HG02938 (cell line): Measurements from ENCODE around the gene TGM3.

Experiments used
- ATAC-seq: cut with Tn5 transposase; IDR thresholded peaks from one replicate; pipeline ENCODE4 v1.9.1; 2021; ENCODE audit warnings: mild to moderate bottlenecking, moderate library complexity; ENCODE audit not compliant: unreplicated experiment

The TGM3 gene

GRCh38 chr20:2335096-2335870, 39.5 kb downstream of the TGM3 start:
- no peak for ATAC-seq

DNA sequence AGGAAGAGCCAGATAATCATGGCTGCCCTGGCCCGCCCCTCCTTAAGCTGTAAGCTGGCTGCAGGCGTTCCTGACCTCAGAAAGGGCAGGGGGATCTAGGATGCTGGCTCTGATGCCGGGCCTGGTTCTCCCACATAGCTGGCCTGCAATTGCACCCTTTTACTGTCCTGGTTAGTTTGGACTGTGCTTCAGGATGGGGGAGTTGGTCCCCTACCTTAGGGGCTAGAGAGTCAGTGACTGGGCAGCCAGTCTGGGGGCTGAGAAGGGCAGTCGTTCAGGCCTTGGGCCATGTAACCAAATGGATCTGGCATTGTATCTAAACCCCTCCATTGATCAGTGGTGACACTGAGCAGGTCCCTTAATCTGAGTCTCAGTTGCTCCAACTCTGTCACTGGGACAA, 40.7 kb downstream of the TGM3 start:
- no peak for ATAC-seq

DNA sequence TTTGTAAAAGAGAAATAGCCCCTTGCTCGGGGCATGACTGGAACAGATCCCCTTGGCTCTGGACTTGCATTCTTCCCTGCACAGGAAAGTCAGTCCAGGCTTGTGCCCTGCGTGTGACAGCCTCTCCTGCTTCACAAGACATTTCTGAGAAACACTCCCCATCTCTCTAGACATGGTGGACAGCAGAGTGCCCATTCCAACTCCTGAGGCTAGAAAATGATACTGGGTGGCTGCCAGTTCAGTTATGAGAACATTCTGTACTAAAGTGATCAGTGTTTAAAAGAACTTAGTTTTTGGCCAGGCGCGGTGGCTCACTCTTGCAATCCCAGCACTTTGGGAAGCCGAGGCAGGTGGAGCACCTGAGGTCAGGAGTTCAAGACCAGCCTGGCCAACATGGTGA, 41.3 kb downstream of the TGM3 start:
- no peak for ATAC-seq

DNA sequence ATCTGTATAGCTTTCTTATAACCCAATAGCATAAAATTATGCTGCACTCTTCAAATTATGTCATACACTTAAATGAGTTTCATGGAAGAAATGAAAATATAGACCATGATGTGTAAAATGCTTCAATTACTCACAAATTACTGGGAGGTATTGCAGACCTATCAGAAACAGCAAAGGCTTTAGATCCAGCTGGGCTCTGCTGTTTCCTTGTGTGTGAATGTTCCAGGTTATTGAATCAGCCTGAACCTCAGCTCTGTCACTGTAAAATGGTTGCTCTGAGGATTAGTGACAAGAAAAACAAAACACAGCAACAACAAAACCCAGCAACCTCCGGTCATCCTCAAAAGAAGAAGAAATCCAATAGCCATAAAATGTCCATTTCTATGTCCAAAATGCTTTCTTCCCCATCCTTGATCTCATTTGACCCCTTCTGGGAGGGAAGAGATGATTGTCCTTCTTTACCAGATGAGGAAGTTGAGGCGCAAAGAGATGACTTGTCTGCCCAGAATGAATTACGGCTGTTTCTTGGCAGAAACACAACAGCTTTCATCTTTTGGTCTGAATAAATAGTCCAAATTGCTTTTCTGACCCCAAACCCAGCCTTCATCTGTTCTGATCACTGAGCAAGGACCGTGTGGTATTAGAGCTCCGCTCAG, 42.7 kb downstream of the TGM3 start:
- ATAC-seq: no peak

DNA sequence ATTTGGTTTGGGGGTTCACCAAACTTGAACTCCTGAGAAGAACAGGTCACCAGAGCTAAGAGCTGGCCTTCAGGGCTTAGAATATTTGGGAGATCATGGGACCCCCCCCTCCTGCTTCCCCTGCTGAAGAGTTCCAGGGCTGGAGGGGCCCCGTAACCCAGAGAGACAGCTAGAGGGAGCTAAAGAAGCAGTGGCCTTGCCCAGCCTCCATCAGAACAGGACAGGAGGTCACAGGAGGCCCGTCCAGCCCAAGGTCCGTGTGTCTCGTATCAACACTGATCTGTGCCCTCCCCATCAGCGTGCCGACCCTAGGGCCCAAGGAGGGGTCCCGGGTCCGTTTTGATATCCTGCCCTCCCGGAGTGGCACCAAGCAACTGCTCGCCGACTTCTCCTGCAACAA, 44.3 kb downstream of the TGM3 start:
- no peak for ATAC-seq

DNA sequence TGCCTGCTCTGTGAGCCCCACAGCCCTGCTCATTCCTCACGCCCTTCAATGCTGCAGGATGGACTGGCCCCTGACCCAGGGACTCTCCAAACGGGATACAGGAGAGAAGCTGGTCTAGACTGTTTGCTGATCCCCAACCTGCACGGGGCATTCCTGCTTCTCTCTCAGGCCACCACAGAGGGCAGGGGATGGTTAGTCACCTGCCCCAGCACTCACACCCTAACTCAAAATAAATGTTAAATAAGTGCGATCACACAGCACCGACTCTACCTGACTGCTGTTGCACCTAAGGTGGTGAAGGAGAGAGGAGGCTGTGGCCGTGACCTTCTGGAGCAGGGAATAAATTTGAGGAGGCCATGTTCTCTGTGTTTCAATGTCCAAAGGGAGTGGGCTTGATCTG, 45.0 kb downstream of the TGM3 start:
- ATAC-seq: no peak

GRCh38 chr20:2341336-2341735, 45.5 kb downstream of the TGM3 start:
- no peak for ATAC-seq

GRCh38 chr20:2342243-2342642, 46.4 kb downstream of the TGM3 start:
- ATAC-seq: no peak

- no peak for ATAC-seq
Measured at GRCh38 chr20:2346188-2346587, 50.4 kb downstream of the TGM3 start.

DNA sequence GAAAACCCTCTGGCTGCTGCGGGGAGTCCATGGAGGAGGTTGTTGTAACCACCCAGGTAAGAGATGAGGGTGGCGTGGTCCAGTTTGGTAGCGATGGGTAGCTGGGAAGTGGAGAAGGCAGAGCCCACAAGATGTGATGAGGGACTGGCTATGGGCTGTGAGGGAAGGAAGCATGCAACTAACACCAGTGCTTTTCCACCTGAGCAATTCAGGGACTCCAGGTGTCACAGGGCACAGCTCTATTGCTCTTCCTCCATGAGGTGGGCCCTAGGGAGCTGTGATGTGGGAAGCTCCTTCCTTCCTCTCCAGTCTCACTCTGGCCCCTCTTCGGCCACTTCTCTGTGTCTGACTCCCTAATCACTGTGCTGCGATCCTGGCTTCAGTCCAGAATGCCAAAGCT, 52.5 kb downstream of the TGM3 start:
- no peak for ATAC-seq

GRCh38 chr20:2349801-2350200, 54.0 kb downstream of the TGM3 start:
- no peak for ATAC-seq

DNA sequence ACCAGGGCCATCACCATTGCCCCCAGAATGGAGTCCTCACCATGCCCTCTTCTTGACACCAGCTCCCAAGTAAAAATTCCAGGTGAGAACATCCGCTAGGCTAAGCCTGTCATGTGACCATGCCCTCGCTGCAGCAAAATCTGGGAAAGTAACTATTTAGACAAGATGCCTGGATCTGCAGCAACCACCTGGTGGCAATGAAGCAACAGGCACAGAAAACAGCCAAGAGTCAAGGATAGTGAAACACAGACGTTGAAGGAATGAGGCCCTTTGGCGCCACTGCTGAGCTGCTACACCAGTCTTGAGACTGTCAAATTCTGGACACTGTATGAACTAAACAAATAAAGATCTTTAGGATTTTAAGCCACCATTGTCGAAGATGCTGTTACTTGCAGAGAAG, 54.8 kb downstream of the TGM3 start:
- no peak for ATAC-seq

DNA sequence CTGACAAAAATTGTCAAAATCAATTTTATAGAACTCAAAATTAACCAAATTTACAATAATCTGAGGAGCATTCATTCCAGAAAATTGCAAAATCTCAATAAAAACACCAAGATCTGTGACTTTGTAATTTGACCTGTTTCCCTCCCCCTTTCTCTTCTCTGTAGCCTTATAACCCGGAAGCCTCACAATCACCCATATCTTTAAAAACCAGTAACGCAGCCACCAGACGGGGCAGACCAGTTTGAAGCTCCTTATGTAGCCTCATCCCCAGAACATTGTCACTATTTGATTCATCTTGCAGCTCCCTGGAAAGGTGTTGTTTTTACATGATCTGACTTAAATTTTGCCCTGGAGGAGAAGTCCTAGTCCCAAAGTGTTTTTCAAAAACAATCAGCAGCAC, 57.4 kb downstream of the TGM3 start:
- no peak for ATAC-seq

GRCh38 chr20:2357114-2357513, 61.3 kb downstream of the TGM3 start:
- ATAC-seq: no peak

- no peak for ATAC-seq
Measured at GRCh38 chr20:2358006-2358405, 62.2 kb downstream of the TGM3 start.

GRCh38 chr20:2361035-2361593, 65.3 kb downstream of the TGM3 start:
- no peak for ATAC-seq

DNA sequence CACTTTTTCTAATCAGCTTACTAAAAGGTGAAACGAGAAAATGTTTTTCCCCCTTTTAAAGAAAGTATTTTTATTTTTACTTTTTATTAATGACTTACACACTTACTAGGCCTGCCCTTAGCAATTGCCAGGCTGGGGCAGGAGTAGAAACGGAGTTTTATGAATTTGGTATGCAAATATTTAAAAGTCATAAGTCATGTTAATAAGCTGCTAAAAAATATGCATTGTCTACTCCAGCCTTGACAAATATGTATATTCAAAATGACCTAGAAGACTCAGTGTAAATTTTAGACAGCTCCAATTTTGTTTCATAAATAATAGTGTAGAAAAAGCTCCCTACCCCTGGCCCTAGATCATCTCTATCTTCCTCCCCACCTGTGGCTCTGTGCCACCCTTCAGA, 67.4 kb downstream of the TGM3 start:
- no peak for ATAC-seq

GRCh38 chr20:2363587-2363986, 67.8 kb downstream of the TGM3 start:
- ATAC-seq: no peak

GRCh38 chr20:2364044-2364443, 68.2 kb downstream of the TGM3 start:
- ATAC-seq: no peak

DNA sequence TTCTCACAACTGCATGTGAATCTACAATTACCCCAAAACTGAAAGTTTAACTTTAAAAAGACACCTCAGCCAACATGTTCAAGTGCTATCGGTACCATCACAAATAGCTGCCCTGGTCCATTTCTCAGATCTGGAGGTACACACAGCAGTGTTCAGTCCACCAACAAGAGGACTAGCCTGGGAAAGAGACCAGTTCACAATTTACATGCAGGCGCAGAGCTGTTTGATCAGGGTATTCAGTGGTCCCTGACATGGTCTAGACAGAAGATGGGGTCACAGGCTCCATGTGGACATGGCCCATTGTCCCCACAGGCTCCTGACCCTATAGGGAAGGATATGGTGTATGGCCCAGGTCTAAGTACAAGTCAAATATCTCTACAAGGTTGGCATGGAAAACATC, 69.3 kb downstream of the TGM3 start:
- ATAC-seq: no peak

- ATAC-seq: no peak
Measured at GRCh38 chr20:2365666-2366065, 69.9 kb downstream of the TGM3 start.

- no peak for ATAC-seq
Measured at GRCh38 chr20:2368621-2369020, 72.8 kb downstream of the TGM3 start.
